GM19452 (cell line): Measurements from ENCODE around the gene GRM7.

ENCODE experiments used
- ATAC-seq: cut with Tn5 transposase; IDR thresholded peaks from one replicate; pipeline ENCODE4 v1.9.1; 2021; ENCODE audit not compliant: unreplicated experiment

Gene GRM7

GRCh38 chr3:7112523-7113056 lies 251.7 kb downstream of the GRM7 start:
- ATAC-seq, result no peak

GRCh38 chr3:7144697-7145308 lies 283.9 kb downstream of the GRM7 start:
- no peak for ATAC-seq

GRCh38 chr3:7146529-7146928 lies 285.6 kb downstream of the GRM7 start:
- no peak for ATAC-seq

GRCh38 chr3:7158516-7158915 lies 297.6 kb downstream of the GRM7 start:
- no peak for ATAC-seq

- no peak for ATAC-seq
Measured at GRCh38 chr3:7160689-7161088, 299.8 kb downstream of the GRM7 start.

- no peak for ATAC-seq
Measured at GRCh38 chr3:7166460-7166859, 305.5 kb downstream of the GRM7 start.

GRCh38 chr3:7171493-7171892 lies 310.6 kb downstream of the GRM7 start:
- no peak for ATAC-seq

GRCh38 chr3:7172996-7173395 lies 312.1 kb downstream of the GRM7 start:
- no peak for ATAC-seq

- ATAC-seq, result no peak
Measured at GRCh38 chr3:7188551-7188950, 327.6 kb downstream of the GRM7 start.

- ATAC-seq, result peak; percentile 52
Measured at GRCh38 chr3:7190095-7190494, 329.2 kb downstream of the GRM7 start.

GRCh38 chr3:7193269-7193668 lies 332.4 kb downstream of the GRM7 start:
- ATAC-seq, result no peak

- no peak for ATAC-seq
Measured at GRCh38 chr3:7194071-7194835, 333.3 kb downstream of the GRM7 start.

- no peak for ATAC-seq
Measured at GRCh38 chr3:7195934-7196333, 335.0 kb downstream of the GRM7 start.

GRCh38 chr3:7201784-7202183 lies 340.9 kb downstream of the GRM7 start:
- no peak for ATAC-seq

GRCh38 chr3:7203969-7204847 lies 343.3 kb downstream of the GRM7 start:
- ATAC-seq, result peak; percentile 42

GRCh38 chr3:7204848-7205156 lies 343.9 kb downstream of the GRM7 start:
- ATAC-seq, result peak; percentile 41

GRCh38 chr3:7205535-7205934 lies 344.6 kb downstream of the GRM7 start:
- peak; percentile 41 for ATAC-seq

- peak; percentile 47 for ATAC-seq
Measured at GRCh38 chr3:7205962-7206361, 345.0 kb downstream of the GRM7 start.

- ATAC-seq, result no peak
Measured at GRCh38 chr3:7207125-7207524, 346.2 kb downstream of the GRM7 start.

GRCh38 chr3:7207928-7208327 lies 347.0 kb downstream of the GRM7 start:
- no peak for ATAC-seq

- no peak for ATAC-seq
Measured at GRCh38 chr3:7209098-7209497, 348.2 kb downstream of the GRM7 start.

GRCh38 chr3:7211740-7212139 lies 350.8 kb downstream of the GRM7 start:
- no peak for ATAC-seq
